Left cardiac atrium (tissue), 4 donors: ENCODE data around the gene GPR153. TPM values are rescaled to one million over a fixed set of nuclear protein-coding genes. Genes with fewer than 3 reads are reported as not detected.
"Not testable (repeated sequence)": the region's sequence is repeated elsewhere in the genome, so short reads cannot be mapped to it uniquely, and the experiment has no call there.

Experiments used
- ATAC-seq, 2 donors: fragments of 200-7000 bp; cut with Tn5 transposase; one replicate each; pipeline ENCODE4 v1.9.1; 2020; ENCODE audit warnings: mild to moderate bottlenecking in 2 of 2, moderate library complexity in 2 of 2
- DNase-seq: peaks from one replicate; pipeline ENCODE4 v3.0.0-alpha.2; 2020
- intact Hi-C, 2 donors: fragments of 100-400 bp; cut with DNase I; formaldehyde crosslinking; loops; one replicate each; pipeline versions ENCODE4 v1.14.1 to v1.15.1; 2022 to 2023
- total RNA-seq, 2 donors: library from RNA; stranded (reverse); fragmentation: NEBNext Ultra II Directional; extraction: Animal tissue kit (Norgen Biotek cat#: 25700); gene quantifications; one replicate each; pipeline ENCODE4 v1.2.1, GENCODE V29; 2021
- donor health status: DM: no; HTN: yes; CAD: no.
- donor health status: DM: no; HTN: yes; CAD: no; lungs with severe emphysema.
- donor health status: DM: yes; HTN: yes; CAD: no.
- donor health status: Dilated cardiomyopathy.

The GPR153 gene
- total RNA-seq, 2 donors from 2014 or later: 9.7 to 10.5 TPM

DNA sequence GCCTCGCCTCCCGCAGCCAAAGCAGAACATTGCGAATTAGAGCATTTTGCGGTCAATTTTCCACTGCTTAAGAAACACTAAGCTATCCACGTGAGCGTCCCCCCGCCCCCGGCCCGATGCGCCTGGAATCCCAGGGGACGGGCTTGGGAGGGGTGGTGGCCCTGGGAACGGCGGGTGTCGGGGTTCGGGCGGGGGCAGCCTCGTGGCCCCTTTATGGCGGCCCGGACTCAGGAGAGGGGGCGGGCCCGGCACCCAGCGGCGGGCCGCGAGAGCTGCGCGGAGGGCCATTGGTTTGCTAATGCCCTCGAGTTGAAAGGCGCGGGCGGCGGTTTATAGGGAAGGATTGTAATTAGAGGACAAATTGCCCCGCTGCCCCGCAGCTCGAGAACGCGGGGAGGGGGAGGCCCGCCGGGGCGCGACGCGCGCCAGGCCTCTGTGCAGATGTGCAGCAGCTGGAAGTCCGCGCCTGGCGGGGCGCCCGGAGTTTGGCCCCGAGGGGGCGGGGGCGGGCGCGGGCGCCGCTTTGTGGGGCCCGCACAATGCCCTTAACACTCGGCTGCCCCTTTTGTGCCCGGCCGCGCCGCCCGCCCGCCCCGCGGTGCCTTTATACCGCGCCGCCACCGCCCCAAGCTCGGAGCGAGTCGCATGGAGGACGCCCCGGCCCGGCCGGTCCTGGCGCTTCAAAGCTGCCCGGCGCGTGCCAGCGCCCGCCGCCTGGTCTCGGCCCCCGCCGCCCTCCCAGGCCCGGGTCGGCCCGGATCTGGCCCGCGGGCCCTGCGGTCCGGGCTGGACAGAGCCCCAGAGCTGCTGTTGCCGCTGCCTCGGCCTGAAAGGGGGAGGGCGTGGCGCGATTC, 18.8 kb downstream of the GPR153 start:
- DNase-seq (no peak), ATAC-seq (no peak)
- intact Hi-C loops: loop anchor here (5.0 to 10.0 kb wide), 5 partner anchors 35 to 190 kb away; partner anchors contain the start of gene RNF207 (in 1 of the 2)

GRCh38 chr1:6241107-6241886, 19.6 kb downstream of the GPR153 start:
- ATAC-seq (no peak), DNase-seq (no peak)
- intact Hi-C loops: loop anchor here (5.0 to 10.0 kb wide), 5 partner anchors 34 to 189 kb away; partner anchors contain the start of gene RNF207 (in 1 of the 2)

- DNase-seq (no peak), ATAC-seq (no peak)
- intact Hi-C loops: loop anchor here (5.0 to 10.0 kb wide), 6 partner anchors 33 to 188 kb away; partner anchors contain the start of genes RNF207 (in 1 of the 2) and RPL22 (in 1 of the 2)
Measured at GRCh38 chr1:6239950-6240768, 20.7 kb downstream of the GPR153 start.

DNA sequence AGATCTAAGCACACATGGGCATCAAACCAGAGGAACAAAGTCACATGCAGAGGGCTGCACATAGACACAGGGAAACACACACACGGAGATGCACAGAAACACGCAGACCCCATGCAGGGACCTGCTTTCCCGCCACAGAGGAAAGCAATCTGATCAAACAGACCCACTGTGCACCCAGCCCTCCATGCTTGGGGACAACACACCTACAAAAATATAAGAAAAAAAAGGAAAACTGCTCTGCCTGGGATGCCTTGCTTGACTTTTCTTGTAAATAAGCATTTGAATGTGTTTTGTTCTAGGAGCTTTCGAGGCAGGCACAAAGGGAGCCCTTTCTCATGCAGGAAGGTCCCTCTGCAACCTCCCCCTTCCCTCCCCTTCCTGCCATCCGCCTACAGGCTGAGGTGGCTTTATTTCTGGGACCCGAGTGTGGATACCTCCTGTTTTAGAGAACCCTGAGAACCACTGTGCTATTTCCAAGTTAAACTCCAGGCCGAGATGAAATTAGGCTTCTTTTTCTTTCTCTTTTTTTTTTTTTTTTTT, 21.6 kb downstream of the GPR153 start:
- intact Hi-C loops: loop anchor here in 1 of 2 donors (5.0 kb wide), 1 partner anchor 42 kb away; the partner anchor contains the start of gene RPL22
- no peak for ATAC-seq

DNA sequence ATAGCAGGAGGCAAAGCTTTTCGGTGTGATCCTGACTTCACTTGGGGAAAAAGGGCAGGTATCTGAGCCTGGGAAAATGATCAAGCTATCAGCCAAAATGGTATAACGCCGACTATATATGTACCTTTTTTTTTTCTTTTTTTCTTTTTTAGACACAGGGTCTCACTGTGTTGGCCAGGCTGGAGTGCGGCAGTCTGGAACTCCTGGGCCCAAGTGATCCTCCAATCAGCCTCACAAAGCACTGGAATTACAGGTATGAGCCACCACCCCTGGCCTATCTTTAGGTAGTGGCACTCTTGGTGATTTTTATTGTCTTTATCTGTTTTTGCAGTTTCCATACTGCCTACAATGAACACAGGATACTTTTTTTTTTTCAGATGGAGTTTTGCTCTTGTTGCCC, 23.8 kb downstream of the GPR153 start:
- ATAC-seq: no peak
- intact Hi-C loops: loop anchor here in 1 of 2 donors (5.0 kb wide), 1 partner anchor 40 kb away; the partner anchor contains the start of gene RPL22
- DNase-seq: no peak

More for the DNA sequence above, 21.6 kb downstream of the GPR153 start:
- DNase-seq: no peak

DNA sequence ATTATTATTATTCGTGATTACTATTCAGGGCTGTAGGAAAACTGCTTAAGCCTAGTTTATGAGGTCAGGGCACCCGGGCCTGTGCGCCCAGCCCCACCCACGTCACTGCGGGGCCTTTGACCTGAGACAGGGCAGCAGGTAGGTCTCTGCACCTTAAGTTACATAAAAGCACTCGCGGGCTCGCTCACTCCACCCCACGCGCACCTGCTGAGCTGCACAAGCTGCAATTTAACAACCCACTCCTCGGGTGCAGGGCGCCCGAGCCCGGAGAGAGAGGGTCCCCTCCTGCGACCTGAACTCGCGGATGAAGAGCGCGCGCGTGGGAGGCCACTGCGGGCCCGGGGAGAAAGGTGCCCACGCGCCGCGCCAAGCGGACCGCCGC, 25.6 kb downstream of the GPR153 start:
- DNase-seq (no peak), ATAC-seq (no peak)
- intact Hi-C loops: loop anchor here in 1 of 2 donors (5.0 kb wide), 1 partner anchor 38 kb away; the partner anchor contains the start of gene RPL22

DNA sequence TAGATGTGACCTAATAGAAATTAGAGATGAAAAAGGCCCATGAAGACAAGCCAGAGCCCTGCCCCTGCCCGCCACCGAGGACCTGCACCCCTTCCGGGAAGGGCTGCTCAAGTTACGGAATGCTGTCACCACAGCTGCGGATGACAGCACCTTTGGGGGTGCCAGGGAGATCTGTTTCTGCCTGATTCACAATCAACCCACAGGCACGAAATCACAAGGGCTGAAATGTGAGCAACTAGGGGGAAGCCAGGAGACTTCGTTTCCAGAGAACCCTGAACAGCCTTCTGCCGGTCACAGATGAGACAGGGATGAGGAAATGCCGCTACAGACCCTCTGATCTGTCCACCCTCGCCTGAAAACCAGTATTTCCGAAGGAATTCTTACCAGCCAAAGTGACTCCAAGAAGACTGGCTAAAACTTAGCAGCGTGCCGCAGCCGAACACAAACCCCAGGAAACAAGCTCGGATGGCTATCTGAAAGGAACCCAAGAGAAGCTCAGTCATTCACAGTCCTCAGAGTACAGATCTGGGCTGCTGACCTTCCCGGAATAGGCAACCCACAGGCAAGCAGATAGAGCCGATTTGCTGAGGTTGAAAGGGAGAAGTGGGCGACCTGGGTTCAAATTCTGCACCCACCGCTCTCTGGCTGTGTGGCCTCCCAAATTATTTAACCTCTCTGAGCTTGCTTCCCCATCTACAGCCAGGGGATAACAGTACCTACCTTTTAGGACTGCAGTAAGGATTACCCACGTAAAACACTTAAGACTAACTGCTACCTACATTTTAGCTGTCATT, 26.2 kb downstream of the GPR153 start:
- no peak for DNase-seq
- no peak for ATAC-seq
- intact Hi-C loops: loop anchor here in 1 of 2 donors (5.0 kb wide), 1 partner anchor 37 kb away; the partner anchor contains the start of gene RPL22

DNA sequence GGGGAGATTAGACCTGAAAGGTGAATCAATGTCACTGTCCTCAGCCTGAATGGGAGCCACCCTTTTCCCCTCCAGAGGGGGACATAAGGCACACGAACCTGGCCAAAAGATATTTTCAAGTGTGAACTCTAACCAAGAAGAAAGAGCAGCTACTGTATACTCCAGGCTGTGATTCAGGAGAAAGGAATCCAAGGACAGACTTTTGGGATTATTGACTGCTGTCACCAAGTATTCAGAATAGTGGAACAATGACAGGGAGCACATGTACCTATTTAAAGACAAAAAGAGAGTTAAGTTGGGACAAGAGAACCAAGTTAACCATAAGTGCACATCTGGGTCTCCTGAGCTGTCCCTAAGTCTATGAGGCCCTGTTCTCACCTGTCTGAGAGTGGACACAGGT, 27.5 kb downstream of the GPR153 start:
- ATAC-seq (no peak), DNase-seq (no peak)
- intact Hi-C loops: no loop called here

DNA sequence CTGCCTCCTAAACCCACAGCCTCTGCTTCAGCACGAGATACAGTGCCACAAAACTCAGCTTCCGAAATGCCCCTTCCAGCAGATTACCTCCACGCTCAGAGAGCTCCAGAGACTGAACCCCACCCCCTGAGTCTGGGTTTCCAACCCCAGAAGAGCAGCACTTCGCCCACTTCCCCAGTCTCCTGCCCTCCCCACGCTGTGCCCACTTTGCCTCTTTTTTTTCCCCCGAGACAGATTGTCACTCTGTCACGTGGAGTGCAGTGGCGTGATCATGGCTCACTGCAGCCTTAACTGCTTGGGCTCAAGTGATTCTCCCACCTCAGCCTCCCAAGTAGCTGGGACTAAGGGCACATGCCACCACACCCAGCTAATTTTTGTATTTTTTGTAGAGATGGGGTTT, 35.2 kb downstream of the GPR153 start:
- intact Hi-C loops: no loop called here
- no peak for ATAC-seq

GRCh38 chr1:6224718-6225117, 36.2 kb downstream of the GPR153 start:
- ATAC-seq (peak in 1 of 2 donors; percentile 9), DNase-seq (no peak)
- intact Hi-C loops: no loop called here

More for the DNA sequence above, 35.2 kb downstream of the GPR153 start:
- no peak for DNase-seq

GRCh38 chr1:6223617-6224016, 37.3 kb downstream of the GPR153 start:
- peak; percentile 77 to 82 for ATAC-seq
- intact Hi-C loops: no loop called here

DNA sequence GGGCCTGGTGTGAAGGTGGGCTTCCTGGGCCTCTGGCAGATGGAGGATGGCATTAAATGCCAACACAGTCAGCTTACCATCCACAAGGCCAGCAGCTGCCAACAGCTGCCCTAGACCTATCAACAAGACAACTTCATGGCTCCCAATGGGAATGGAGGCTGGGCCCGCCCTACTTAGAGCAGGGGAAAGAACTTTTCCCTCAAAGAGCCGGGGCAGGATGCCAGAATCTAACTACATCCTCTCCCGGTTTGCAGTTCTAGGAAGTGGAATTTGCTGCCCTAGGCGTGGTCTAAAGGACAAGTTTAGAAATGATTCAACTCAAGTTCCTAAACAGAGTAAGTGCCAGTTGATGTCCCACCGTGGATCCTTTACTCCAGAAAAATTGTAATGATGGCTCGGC, 38.3 kb downstream of the GPR153 start:
- intact Hi-C loops: no loop called here
- DNase-seq (peak; percentile 90), ATAC-seq (peak; percentile 77 to 78)

More at GRCh38 chr1:6223617-6224016, 37.3 kb downstream of the GPR153 start:
- DNase-seq: peak; percentile 65

DNA sequence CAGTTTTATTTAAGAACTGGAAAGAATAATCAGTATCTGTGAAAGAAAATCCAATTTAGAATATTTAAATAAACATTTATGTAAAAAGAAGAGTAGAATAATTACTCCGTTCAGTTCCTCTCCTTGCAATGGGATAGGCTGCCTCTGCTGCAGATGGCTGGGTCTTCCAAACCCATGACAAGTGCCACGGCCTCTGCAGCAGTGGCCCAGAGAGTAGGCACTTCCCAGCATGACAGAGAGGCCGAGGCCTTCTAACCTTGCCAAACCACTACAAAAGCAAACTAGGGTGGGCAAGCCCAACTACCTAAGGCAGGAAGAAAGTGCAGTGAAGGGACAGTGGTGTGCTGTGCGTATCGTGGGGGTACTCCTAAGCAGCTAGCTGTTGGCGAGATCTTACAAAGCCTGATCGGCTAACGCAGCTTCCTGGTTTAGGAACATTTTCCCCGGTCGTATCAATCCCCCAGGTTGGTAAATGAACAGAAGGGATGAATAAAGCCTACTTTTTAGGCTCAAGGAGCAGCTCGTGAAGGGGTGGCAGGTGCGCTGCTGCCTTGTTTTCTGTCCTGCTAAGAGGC, 39.6 kb downstream of the GPR153 start:
- intact Hi-C loops: no loop called here
- no peak for DNase-seq
- ATAC-seq: no peak

DNA sequence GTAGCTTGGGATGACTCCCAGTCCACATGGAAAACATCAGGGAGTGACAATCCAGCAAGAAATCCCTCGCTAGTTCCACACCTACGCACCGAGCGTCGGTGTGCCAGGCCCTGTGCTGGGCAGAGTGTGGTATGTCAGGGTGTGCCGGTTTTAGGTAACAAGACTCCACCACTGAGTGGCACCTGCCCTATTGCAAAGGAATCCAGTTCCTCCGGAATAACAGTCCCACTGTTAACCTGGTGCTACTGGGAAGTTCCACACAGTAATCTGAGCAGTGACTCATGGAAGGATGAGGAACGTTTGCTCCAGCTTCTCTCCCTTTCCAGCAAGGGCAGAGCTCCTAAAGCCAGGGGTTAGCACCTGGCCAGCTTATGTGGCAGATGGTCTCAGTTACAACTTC, 40.7 kb downstream of the GPR153 start:
- intact Hi-C loops: no loop called here
- ATAC-seq (no peak), DNase-seq (no peak)

GRCh38 chr1:6219641-6220040, 41.3 kb downstream of the GPR153 start:
- DNase-seq, intact Hi-C loops, ATAC-seq: not testable (repeated sequence)

DNA sequence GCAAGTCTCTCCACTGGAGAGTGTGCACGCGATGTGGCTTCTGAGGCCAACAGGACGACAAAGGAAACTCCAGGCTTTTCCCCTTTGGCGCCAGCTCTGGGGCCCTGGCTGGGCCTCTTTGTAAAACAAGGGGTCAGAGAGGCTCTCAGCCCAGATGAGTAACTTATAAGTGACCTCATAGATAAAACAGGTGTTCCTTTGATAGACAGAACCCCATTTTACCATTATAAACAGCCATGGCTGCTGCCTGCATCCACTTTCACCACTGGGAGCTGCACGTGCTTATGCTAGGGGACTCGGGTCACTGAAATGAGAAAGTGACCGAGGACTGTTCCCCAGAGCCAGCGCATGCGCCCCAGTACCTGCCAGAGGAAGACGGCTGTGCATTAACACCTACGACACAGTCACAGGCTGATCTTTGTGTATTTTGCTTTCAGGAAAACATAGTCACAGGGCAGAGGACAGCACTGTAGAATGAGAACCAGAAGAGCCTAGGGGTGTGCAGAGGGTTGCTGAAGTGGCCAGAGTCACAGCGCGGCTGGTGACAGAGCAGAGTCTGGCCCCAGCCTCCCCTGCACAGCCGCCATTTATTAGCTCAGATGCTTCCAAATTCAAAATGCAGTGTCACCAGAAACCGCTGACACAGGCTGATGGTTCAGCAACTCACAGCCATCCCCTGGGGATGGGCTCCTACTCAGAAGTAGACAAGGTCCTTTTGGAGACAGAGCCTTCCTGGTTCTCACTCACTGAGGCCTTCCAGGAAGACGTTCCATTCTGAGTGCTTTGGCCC, 42.3 kb downstream of the GPR153 start:
- intact Hi-C loops: no loop called here
- DNase-seq (no peak), ATAC-seq (no peak)
